MM.1S (cell line): Measurements from ENCODE around the gene ADAMTSL2.

Source experiments
- CTCF ChIP-seq: fragments of 300-600 bp; sonication (generic); IDR thresholded peaks from 2 replicates; pipeline ENCODE4 v1.5.1; 2016; ENCODE audit warnings: antibody characterized with exemption, low read length, mixed read lengths
- EZH2 ChIP-seq: fragments of 300-600 bp; sonication (generic); optimal IDR thresholded peaks from 2 replicates; pipeline ENCODE3; 2017; ENCODE audit warnings: low read depth, mild to moderate bottlenecking, antibody characterized with exemption, low read length, mixed read lengths
- EZH2phosphoT487 ChIP-seq: fragments of 300-600 bp; sonication (generic); IDR thresholded peaks from 2 replicates; pipeline ENCODE4 v1.6.1; 2018; ENCODE audit warnings: antibody characterized with exemption, low read length

- TF ChIP-seq CTCF (no peak), EZH2phosphoT487 (no peak), EZH2 (no peak)
Measured at GRCh38 chr9:133538851-133539833, 4.6 kb downstream of the ADAMTSL2 start.
